Measurements from ENCODE around the gene TRAP1.

TRAP1 gene

DNA sequence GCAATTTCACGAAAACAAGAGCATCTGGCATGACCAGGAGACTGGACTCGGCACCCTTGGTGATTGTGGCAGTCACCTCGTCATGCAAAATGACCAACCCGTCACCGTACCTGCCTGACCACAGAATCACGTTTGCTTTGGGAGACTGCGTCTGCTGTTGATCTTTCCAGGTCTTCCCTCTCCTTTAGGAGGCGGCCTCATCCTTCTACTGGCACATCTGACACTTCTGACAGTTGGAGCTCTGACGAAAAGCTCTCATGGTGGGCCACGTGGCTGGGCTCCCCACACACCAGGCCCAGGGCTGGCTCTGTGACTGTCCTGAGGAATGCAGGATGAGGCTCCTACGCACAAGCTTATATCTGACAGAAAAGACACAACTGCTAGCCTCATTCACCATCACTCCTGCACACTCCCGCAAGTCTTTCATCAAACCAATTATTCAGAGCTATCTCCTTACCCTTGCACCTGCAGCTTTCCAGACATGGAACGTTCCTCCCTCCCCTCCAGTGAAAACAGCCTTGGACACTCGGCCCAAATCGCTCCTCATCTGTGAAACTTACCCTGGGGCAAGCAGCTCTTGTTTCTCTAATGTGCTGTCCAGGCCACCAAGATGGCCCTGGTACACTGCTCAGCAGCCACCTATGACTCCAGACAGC, 3.6 kb downstream of the TRAP1 start:
- no peak for DNase-seq (ENCODE audit: low read depth)

DNA sequence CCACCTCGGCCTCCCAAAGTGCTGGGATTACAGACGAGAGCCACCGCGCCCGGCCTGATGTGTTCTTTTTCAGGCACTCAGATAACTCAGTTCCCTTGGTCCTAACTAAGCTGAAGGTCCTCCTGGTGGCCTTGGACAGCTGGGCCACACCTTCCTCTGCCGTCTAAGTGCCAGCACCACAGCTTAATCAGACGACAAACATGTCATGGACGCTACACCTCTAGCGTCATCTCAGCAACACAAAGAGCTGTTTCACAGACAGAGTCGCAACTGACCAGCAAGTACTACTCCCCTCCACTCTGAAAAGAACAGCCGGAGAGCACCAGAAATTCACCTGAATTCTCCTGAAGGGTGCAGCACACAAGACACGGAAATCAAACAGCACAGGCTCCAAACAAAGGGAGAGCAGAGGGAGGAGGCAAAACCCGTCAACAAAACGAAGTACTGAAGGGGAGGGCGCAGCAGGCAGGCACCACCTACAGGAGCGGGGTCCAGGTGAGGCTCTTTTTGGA, 4.4 kb downstream of the TRAP1 start:
- no peak for DNase-seq (ENCODE audit: low read depth)

DNA sequence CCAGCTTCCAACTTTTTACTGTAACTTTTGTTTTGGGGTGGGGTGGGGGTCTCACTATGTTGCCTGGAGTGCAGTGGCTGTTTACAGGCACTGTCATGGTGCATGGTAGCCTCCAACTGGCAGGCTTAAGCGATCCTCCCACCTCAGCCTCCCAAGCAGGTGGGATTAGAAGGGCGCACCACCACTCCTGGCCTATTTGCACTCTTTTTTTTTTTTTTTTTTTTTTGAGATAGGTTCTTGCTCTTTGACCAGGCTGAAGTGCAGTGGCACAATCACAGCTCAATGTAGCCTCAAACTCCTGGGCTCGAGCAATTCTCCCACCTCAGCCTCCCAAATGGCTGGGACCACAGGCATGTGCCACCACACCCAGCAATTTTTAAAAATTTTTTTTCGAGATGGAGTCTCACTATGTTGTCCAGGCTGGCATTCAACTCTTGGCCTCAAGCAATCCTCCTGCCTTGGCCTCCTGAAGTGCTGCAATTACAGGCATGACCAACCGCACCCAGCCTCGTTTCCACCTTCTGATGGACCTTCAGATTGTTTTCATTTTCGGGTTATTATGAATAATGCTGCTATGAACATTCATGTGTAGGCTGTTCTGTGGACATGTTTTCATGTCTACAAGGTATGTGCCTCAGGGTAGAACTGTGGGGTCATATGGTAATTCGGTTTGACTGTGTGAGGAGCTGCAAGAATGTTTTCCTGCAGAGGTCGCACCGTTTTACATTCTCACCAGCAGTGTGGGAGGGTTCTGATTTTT, 10.9 kb downstream of the TRAP1 start:
- no peak for DNase-seq (ENCODE audit: low read depth)

DNA sequence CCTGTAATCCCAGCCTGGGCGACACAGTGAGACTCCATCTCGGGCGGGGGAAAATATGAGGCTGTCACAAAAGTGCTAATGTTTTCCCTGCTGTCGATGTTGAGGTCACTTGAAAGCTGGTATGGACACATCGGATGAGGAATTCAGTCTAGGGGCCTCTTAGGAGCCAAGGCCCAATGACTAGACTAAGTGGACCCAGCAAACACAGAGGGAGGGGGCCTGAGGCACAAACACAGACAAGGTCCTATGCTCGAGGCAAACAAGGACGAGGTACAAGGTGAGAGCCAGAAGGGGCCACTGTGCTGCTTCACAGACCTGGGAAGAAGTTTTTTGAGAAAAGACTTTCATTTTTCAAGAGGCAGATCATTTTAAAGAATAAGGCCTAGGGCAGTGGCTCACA, 15.2 kb downstream of the TRAP1 start:
- DNase-seq (ENCODE audit: low read depth): no peak

- DNase-seq (ENCODE audit: low read depth): no peak
Observed at GRCh38 chr16:3701531-3701930, 15.8 kb downstream of the TRAP1 start.

- DNase-seq (ENCODE audit: low read depth): no peak
Observed at GRCh38 chr16:3698941-3699340, 18.4 kb downstream of the TRAP1 start.

DNA sequence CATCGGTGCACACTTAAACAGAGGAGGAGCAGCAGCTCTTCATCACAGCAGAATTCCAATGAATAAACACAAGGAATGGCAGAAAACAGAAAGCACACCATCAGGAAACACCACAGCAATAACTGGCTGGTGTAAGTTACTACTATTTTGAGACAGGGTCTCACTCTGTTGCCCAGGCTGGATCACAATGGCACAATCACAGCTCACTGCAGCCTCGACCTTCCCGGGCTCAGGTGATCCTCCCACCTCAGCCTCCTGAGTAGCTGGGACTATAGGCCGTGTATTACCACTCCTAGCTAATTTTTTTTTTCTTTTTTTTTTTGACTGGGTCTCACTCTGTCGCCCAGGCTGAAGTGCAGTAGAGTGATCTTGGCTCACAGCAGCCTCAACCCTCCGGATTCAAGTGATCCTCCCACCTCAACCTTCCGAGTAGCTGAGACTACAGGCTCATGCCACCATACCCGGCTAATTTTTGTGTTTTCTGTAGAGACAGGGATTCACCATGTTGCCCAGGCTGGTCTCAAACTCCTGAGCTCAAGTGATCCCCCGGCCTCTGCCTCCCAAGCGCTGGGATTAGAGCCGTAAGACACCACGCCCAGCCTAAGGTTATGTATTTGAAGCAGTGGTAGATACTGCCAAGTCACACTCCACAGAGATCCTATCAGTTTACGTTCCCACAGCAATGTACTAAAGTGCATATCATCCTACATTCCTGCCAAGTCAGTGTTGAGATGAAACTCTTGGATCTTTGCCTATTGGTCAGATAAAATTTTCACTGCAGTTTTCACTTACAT, 20.7 kb downstream of the TRAP1 start:
- DNase-seq (ENCODE audit: low read depth): peak; percentile 97

- no peak for DNase-seq (ENCODE audit: low read depth)
Observed at GRCh38 chr16:3695610-3696369, 21.5 kb downstream of the TRAP1 start.

DNA sequence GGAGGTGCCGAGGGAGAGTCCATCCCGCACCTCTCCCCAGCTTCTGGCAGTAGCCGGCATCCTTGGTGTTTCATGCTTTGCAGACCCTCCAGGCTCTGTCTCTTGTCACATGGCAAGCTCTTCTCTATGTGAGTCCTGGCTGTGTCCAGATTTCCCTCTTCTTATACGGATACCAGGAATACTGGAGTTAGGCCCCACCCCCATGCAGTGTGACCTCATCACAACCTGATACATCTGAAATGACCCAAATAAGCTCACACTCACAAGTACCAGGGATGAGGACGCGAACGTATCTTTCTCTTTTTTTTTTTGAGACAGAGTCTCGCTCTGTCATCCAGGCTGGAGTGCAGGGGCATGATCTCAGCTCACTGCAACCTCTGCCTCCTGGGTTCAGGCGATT, 23.3 kb downstream of the TRAP1 start:
- DNase-seq (ENCODE audit: low read depth): no peak

DNA sequence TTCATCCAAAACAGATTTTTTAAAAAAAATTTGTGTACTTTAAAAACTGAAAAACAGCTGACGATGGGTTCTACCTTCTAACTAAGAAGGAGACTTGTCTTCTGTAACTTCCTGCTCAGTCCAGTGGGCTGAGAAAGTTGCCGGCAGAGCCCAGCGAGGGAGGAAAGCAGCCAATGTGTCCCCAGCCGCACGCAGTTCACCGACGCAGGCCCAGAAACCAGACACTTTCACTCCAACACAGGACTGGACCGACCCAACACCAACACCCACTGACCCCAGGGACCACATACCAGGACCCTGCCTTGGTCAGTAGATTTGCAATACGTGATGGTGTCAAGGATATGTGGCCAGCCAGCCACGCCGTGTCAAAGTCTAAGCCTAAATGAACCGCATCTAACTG, 25.6 kb downstream of the TRAP1 start:
- no peak for DNase-seq (ENCODE audit: low read depth)

DNA sequence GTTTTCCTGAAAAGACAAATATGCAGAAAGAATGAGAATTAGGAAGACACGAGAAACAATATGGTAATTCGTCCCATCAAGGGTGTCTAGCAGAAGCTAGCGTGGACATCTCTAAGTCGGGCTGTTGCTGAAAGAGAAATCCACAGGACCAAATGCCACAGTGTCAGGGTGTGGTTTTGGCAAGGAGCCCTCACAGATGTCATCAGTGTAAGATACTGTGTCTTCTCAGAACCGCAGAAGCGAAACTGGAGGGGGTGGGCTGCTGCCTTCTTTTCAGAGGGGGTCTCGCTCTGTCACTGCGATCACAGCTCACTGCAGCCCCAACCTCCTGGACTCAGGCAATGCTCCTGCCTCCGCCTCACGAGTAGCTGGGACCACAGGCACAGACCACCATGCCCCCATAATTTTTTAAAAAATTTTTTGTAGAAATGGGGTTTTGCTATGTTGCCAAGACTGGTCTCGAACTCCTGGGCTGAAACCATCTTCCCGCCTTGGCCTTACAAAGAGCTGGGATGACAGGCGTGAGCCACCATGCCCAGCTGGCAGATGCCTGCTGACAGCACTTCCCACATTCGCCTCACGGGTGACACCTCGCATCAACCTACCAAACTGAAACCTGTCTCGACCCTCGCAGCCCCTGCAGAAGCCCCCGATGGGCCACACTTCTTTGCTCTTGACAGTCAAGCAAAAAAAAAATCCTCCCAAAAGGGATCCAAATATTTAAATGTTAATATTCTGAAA, 26.2 kb downstream of the TRAP1 start:
- peak; percentile 20 for DNase-seq (ENCODE audit: low read depth)

DNA sequence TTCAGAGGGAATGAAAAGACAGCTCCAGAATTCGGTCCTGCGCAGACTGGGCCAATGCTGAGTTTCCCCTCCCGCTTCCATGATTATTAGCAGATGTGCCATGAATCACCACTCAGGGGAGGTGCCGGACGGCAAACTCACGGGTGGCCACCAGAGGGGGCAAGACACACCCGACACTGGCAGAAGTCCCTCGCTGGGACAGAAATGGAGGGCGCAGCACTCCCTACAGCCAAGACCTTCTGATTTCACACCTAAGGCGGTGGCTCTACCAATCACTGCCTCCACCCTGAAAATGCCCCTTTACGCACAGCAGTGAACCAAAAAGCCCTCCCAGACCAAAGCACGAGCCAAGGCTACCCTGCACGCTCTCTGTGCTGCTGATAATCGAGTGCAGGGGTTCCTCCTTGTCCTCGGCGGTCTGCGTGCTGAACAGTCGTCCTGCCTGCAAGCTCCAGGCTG, 26.8 kb downstream of the TRAP1 start:
- peak; percentile 94 for DNase-seq (ENCODE audit: low read depth)

DNA sequence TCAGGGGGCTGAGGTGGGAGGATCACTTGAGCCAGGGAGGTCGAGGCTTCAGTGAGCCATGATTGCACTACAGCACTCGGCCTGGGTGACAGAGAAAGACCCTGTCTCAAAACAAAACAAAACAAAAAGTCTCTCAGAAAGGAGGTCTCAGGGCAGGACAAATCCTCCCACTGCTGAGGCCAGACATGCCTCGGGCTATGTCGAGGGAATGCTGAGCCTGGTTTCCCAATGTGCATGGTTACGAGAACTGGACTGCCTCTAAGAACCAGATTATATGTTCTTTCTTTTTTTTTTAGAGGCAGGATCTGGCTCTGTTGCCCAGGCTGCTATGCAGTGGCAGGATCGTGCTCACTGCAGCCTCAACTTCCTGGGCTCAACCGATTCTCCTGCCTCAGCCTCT, 27.6 kb downstream of the TRAP1 start:
- DNase-seq (ENCODE audit: low read depth): no peak

DNA sequence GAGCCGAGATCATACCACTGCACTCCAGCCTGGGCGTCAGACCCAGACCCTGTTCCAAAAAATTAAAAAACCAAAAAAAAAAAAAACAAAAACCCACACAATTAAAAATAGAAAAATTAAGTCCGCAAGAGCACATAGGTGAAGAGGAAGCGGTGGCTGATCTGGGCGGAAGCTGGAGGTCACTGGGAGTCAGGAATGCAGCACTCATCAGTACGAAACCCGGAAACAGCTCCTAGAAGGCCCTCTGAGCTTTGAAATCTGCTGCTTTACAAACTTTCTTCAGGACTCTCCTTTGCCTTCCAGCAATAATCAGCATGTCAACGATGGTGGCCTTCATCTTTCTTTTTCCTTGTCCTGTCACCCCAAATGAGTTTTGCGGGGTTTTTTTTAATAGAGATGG, 29.5 kb downstream of the TRAP1 start:
- no peak for DNase-seq (ENCODE audit: low read depth)

DNA sequence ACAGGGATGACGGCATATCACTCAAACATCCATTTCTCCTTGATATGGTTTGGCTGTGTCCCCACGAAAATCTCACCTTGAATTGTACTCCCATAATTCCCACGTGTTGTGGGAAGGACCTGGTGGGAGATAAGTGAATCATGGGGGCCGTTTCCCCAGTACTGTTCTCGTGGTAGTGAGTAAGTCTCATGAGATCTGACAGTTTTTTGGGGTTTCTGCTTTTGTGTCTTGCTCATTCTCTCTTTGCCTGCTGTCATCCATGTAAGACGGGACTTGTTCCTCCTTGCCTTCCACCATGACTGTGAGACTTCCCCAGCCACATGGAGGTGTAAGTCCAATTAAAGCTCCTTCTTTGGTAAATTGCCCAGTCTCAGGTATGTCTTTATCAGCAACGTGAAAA, 30.3 kb downstream of the TRAP1 start:
- DNase-seq (ENCODE audit: low read depth): no peak

GRCh38 chr16:3681206-3681605, 36.1 kb downstream of the TRAP1 start:
- DNase-seq (ENCODE audit: low read depth): no peak

GRCh38 chr16:3677994-3678393, 39.3 kb downstream of the TRAP1 start:
- DNase-seq (ENCODE audit: low read depth): no peak

DNA sequence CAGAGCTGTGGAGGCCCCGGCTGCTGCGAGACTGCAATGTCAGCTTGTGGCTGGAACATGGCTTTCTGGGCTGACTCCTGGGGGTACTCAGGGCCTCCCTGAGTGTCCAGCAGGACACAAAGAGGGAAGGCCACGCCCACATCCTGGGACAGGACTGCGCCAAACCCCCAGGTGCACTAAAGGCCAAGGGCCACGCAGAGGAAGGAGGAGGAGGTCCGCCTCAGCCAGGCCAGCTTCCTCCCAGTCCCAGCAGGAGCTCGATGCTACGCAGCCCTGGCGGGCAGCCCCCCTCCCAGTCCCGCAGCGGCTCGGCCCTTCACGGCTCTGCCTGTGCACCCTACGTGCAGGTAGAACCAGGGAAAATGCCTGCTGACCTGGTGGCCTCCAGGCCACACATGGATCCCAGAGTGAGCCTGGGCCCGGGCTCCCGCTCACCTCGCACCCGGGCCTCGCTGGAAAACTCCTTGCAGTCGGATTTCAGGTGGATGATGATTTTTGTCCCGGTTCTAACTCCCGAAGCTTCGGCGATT, 41.7 kb downstream of the TRAP1 start:
- DNase-seq (ENCODE audit: low read depth): no peak

- DNase-seq (ENCODE audit: low read depth): no peak
Observed at GRCh38 chr16:3674513-3675295, 42.6 kb downstream of the TRAP1 start.

DNA sequence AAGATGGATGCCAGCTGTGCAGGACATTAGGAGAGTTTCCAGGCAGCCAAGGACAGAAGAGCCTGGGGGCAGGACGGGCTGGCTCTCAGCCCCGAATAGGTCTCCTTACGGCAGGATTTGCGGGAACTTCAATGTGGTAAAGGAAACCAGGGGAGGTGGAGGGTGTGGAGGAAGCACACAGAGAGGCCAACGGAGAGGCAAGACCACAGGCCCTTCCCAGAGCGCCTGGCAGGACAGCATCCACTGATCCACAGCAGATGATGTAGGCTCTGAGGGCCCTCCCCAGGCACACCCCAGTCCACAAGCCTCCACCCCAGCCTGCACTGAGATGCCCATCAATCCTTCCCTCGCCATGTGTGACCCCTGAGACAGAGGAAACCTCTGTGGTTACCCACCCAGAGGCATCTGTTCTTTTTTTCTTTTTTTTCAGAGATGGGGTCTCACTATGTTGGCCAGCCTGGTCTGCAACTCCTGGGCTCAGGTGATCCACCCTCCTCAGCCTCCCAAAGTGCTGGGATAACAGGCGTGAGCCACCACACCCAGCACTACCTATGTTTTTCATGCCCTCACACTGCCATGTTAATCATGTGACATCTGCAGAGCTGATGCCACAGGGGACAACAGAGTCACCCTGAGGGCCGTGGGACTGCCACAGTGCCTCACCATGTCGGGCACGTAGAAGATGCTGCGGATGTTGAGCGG, 43.5 kb downstream of the TRAP1 start:
- no peak for DNase-seq (ENCODE audit: low read depth)

Measured in iris pigment epithelial cell (primary cell).